Activated CD8-positive, alpha-beta memory T cell treated with anti-CD3 and anti-CD28 coated beads, Interleukin-2, amount 50 U/mL, for 4 hours (primary cell): ENCODE results near the gene SFPQ.
"Not testable (repeated sequence)": the region's sequence is repeated elsewhere in the genome, so short reads cannot be mapped to it uniquely, and the experiment has no call there.

ENCODE experiments used
- DNase-seq: peaks from one replicate; pipeline ENCODE4 v3.0.0-alpha.2; 2020

Gene SFPQ

GRCh38 chr1:35137590-35137989, 55.4 kb downstream of the SFPQ start:
- DNase-seq = not testable (repeated sequence)

GRCh38 chr1:35136780-35137179, 56.2 kb downstream of the SFPQ start:
- no peak for DNase-seq
